OCI-LY3 (cell line): ENCODE measurements around the gene NUDT2.
A peak's percentile ranks its signal among the peaks of the same experiment; 100 is the strongest.

Source experiments
- EZH2phosphoT487 ChIP-seq: fragments of 200-600 bp; shearing (Covaris generic); IDR thresholded peaks from 2 replicates; pipeline ENCODE4 v1.6.1; 2018; ENCODE audit warnings: antibody characterized with exemption, mixed run types, low read depth
- TF ChIP-seq, protein P1 (sequence below): fragments of 200-600, 300-600 bp; sonication (generic); IDR thresholded peaks from 2 replicates; pipeline ENCODE4 v1.5.1; 2014; ENCODE audit warnings: antibody characterized with exemption, low read length, low read depth

DNA sequence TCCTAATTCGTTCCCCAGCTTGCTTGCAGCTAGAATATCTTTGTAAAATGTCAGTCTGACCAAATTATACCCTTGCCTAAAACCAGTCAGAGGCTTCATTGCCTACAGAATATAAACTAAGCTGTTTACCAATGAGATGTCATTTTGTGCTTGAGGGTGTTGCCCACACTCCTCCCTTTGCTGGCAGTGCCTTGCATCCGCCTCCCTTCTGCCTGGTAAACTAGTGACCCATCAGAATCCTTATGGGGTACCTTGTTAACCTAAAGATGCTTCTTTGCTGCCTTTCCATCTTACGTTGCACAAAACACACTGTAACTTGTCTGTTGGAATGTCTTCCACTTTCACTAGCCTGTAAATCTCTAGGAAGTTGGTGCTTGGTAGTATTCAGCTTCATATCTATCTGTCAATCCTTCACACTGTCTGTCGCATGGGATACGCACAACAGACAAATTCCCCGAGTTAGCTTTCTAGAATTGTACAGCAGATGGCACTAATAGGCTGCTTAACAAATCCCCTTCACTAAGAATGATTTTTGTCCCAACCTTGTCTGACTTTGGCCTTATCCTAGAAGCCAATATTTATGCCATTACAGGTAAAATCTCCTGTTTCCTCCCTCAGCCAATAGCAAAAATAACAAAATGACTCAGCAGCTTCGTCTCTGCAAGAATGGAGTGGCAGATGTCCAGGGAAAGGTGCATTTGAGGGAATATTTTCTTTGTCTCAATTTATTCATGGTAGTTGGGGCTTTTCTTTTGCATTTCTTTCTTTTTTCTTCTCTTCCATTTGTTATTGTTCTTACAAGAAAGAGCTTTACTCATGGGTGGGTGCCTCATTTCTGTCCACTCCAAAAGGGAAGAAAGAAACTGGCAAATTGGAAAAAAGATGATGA is 3.0 kb downstream of the NUDT2 start:
- TF ChIP-seq, protein P1, sequence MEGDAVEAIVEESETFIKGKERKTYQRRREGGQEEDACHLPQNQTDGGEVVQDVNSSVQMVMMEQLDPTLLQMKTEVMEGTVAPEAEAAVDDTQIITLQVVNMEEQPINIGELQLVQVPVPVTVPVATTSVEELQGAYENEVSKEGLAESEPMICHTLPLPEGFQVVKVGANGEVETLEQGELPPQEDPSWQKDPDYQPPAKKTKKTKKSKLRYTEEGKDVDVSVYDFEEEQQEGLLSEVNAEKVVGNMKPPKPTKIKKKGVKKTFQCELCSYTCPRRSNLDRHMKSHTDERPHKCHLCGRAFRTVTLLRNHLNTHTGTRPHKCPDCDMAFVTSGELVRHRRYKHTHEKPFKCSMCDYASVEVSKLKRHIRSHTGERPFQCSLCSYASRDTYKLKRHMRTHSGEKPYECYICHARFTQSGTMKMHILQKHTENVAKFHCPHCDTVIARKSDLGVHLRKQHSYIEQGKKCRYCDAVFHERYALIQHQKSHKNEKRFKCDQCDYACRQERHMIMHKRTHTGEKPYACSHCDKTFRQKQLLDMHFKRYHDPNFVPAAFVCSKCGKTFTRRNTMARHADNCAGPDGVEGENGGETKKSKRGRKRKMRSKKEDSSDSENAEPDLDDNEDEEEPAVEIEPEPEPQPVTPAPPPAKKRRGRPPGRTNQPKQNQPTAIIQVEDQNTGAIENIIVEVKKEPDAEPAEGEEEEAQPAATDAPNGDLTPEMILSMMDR, result peak; percentile 62
- TF ChIP-seq EZH2phosphoT487, result no peak
